ENCODE data around the gene SLC6A1.

- TF ChIP-seq CTCF (IDR thresholded peaks at IDR 0.05; ENCODE audit: insufficient read depth, low read length) (no peak), REST (IDR thresholded peaks at IDR 0.05; ENCODE audit: insufficient replicate concordance, low read depth) (no peak), POLR2AphosphoS5 (IDR thresholded peaks at IDR 0.05; ENCODE audit: low read depth) (no peak), SPI1 (IDR thresholded peaks at IDR 0.05; ENCODE audit: borderline replicate concordance, low read depth) (no peak), GABPA (IDR thresholded peaks at IDR 0.05; ENCODE audit: low read depth) (no peak)
These were observed 22.8 kb downstream of the SLC6A1 start for GRCh38 chr3:11015369-11015768.

Data from HL-60 (cell line).